ENCODE results near the gene SLC35F1. TPM values are rescaled to one million over a fixed set of nuclear protein-coding genes. Genes with fewer than 3 reads are reported as not detected.

The SLC35F1 gene
- total and polyA plus RNA-seq, 4 donors: 0.01 to 0.09 (median 0.08) TPM; not detected in 1

GRCh38 chr6:118161343-118161742 lies 254.3 kb downstream of the SLC35F1 start:
- TF ChIP-seq HNF4A (conservative IDR thresholded peaks at IDR 0.05) (no peak), TAF1 (conservative IDR thresholded peaks at IDR 0.05) (no peak)

GRCh38 chr6:118163542-118163941 lies 256.5 kb downstream of the SLC35F1 start:
- H3K9me3 ChIP-seq (ENCODE audit: control insufficient read depth in 4 of 4, low read length in 3 of 4): no peaks in the 10 kb centered on the region
- no peak overlapping the region for H3K27ac ChIP-seq (ENCODE audit: low read depth in 1 of 2, low read length in 2 of 2)
- DNase-seq (ENCODE audit: low spot score): no peak
- H3K27me3 ChIP-seq (ENCODE audit: control insufficient read depth in 4 of 4, insufficient read depth in 4 of 4, low read length in 3 of 4): no peaks in the 10 kb centered on the region
- WGBS: 64% methylated on average over 1 of the region's 1 CpG
- H3K4me3 ChIP-seq (ENCODE audit: low read depth in 1 of 3, low read length in 3 of 3): no peak overlapping the region
- H3K9ac ChIP-seq (ENCODE audit: low read depth in 1 of 2, low read length in 2 of 2): no peak overlapping the region
- TF ChIP-seq FOXA1 (IDR thresholded peaks at IDR 0.05) (no peak), YY1 (IDR thresholded peaks at IDR 0.05) (no peak), RXRA (IDR thresholded peaks at IDR 0.05) (no peak), TAF1 (conservative IDR thresholded peaks at IDR 0.05) (no peak), MAX (IDR thresholded peaks at IDR 0.05) (no peak), RAD21 (IDR thresholded peaks at IDR 0.05) (no peak), ZBTB33 (IDR thresholded peaks at IDR 0.05) (no peak), EGR1 (IDR thresholded peaks at IDR 0.05; ENCODE audit: low read depth in 2 of 2) (no peak), FOXA2 (IDR thresholded peaks at IDR 0.05) (no peak)
- H3K36me3 ChIP-seq (ENCODE audit: control insufficient read depth in 4 of 4, insufficient read depth in 3 of 4, low read depth in 1 of 4, low read length in 3 of 4): no peaks in the 10 kb centered on the region
- H3K4me1 ChIP-seq (ENCODE audit: control insufficient read depth in 4 of 4, insufficient read depth in 4 of 4, low read length in 3 of 4): no peaks in the 10 kb centered on the region

More at GRCh38 chr6:118161343-118161742, 254.3 kb downstream of the SLC35F1 start:
- Histone ChIP-seq H3K9me3 (ENCODE audit: control insufficient read depth in 4 of 4, low read length in 3 of 4) (no peaks in the 10 kb centered on the region), H3K9ac (ENCODE audit: low read depth in 1 of 2, low read length in 2 of 2) (no peak overlapping the region), H3K4me1 (ENCODE audit: control insufficient read depth in 4 of 4, insufficient read depth in 4 of 4, low read length in 3 of 4) (no peaks in the 10 kb centered on the region), H3K36me3 (ENCODE audit: control insufficient read depth in 4 of 4, insufficient read depth in 3 of 4, low read depth in 1 of 4, low read length in 3 of 4) (no peaks in the 10 kb centered on the region), H3K27ac (ENCODE audit: low read depth in 1 of 2, low read length in 2 of 2) (no peak overlapping the region), H3K27me3 (ENCODE audit: control insufficient read depth in 4 of 4, insufficient read depth in 4 of 4, low read length in 3 of 4) (no peaks in the 10 kb centered on the region), H3K4me3 (ENCODE audit: low read depth in 1 of 3, low read length in 3 of 3) (no peak overlapping the region)
- WGBS: 72% methylated on average over 1 of the region's 1 CpG
- DNase-seq (ENCODE audit: low spot score): no peak

GRCh38 chr6:118165500-118165899 lies 258.4 kb downstream of the SLC35F1 start:
- WGBS: 71% methylated on average over 1 of the region's 1 CpG

More at GRCh38 chr6:118165500-118165899, 258.4 kb downstream of the SLC35F1 start:
- Histone ChIP-seq H3K27me3 (ENCODE audit: control insufficient read depth in 4 of 4, insufficient read depth in 4 of 4, low read length in 3 of 4) (no peaks in the 10 kb centered on the region), H3K36me3 (ENCODE audit: control insufficient read depth in 4 of 4, insufficient read depth in 3 of 4, low read depth in 1 of 4, low read length in 3 of 4) (no peaks in the 10 kb centered on the region), H3K4me3 (ENCODE audit: low read depth in 1 of 3, low read length in 3 of 3) (no peak overlapping the region), H3K27ac (ENCODE audit: low read depth in 1 of 2, low read length in 2 of 2) (no peak overlapping the region), H3K4me1 (ENCODE audit: control insufficient read depth in 4 of 4, insufficient read depth in 4 of 4, low read length in 3 of 4) (no peaks in the 10 kb centered on the region), H3K9ac (ENCODE audit: low read depth in 1 of 2, low read length in 2 of 2) (no peak overlapping the region), H3K9me3 (ENCODE audit: control insufficient read depth in 4 of 4, low read length in 3 of 4) (no peaks in the 10 kb centered on the region)
- TF ChIP-seq FOXA2 (IDR thresholded peaks at IDR 0.05) (no peak), FOXA1 (IDR thresholded peaks at IDR 0.05) (no peak), REST (IDR thresholded peaks at IDR 0.05) (no peak), NR2F2 (IDR thresholded peaks at IDR 0.05) (no peak), ATF3 (IDR thresholded peaks at IDR 0.05) (no peak), ZBTB33 (IDR thresholded peaks at IDR 0.05) (no peak), SP1 (IDR thresholded peaks at IDR 0.05) (no peak), MAX (IDR thresholded peaks at IDR 0.05) (no peak)
- DNase-seq (ENCODE audit: low spot score): no peak

Measured in liver (tissue), 9 donors.